CD14-positive monocyte (primary cell): ENCODE results near the gene GP9. TPM values are rescaled to one million over a fixed set of nuclear protein-coding genes. Genes with fewer than 3 reads are reported as not detected.

ENCODE experiments used
- DNase-seq, 3 donors: peaks; one replicate each; pipeline ENCODE4 v3.0.0-alpha.2; 2011 to 2022
- H2AFZ ChIP-seq: 2 replicates; pipeline ENCODE4 v1.6.0; 2012; ENCODE audit warnings: mild to moderate bottlenecking, low read depth, low read length, inconsistent platforms; ENCODE audit not compliant: insufficient read depth, poor library complexity, severe bottlenecking
- H3K27ac ChIP-seq, 2 donors: 1 replicate in 1 of 2; 2 replicates in 1 of 2; pipeline ENCODE4 v1.5.1; 2012 to 2013; ENCODE audit warnings: low read length in 2 of 2, control low read depth in 1 of 2, inconsistent platforms in 1 of 2, low read depth in 1 of 2, mild to moderate bottlenecking in 1 of 2
- H3K27me3 ChIP-seq, 2 donors: one replicate each; pipeline versions ENCODE4 v1.6.0 to v1.6.1; 2011 to 2013; ENCODE audit warnings: low read length in 2 of 2; ENCODE audit not compliant: control insufficient read depth in 2 of 2, insufficient read depth in 2 of 2
- H3K36me3 ChIP-seq, 2 donors: replicated peaks in 1 of 2; 1 replicate in 1 of 2; 2 replicates in 1 of 2; pipeline versions ENCODE4 v1.5.1 to v1.6.1; 2012 to 2013; ENCODE audit warnings: low read length in 2 of 2, control low read depth in 1 of 2, inconsistent platforms in 1 of 2, mild to moderate bottlenecking in 1 of 2; ENCODE audit not compliant: insufficient read depth in 2 of 2, control insufficient read depth in 1 of 2
- H3K4me1 ChIP-seq, 2 donors: 1 replicate in 1 of 2; 2 replicates in 1 of 2; pipeline versions ENCODE4 v1.5.1 to v1.6.1; 2012 to 2013; ENCODE audit warnings: low read length in 2 of 2, control low read depth in 1 of 2, inconsistent platforms in 1 of 2, mild to moderate bottlenecking in 1 of 2, moderate library complexity in 1 of 2; ENCODE audit not compliant: insufficient read depth in 2 of 2, control insufficient read depth in 1 of 2
- H3K4me2 ChIP-seq: replicated peaks from 2 replicates; pipeline ENCODE3; 2012; ENCODE audit warnings: low read length, moderate library complexity, mild to moderate bottlenecking; ENCODE audit not compliant: poor library complexity, severe bottlenecking; ENCODE audit errors: extremely low read depth
- H3K4me3 ChIP-seq, 3 experiments: fragments of 200-600 bp in 1 of 3; sonication (generic) in 1 of 3; replicated peaks in 1 of 3; 1 replicate in 2 of 3; 2 replicates in 1 of 3; pipeline ENCODE4 v1.5.1; 2011 to 2013; ENCODE audit warnings: low read length in 3 of 3, mild to moderate bottlenecking in 3 of 3, control low read depth in 2 of 3, low read depth in 2 of 3, inconsistent platforms in 1 of 3, moderate library complexity in 1 of 3
- H3K79me2 ChIP-seq: 2 replicates; pipeline ENCODE4 v1.6.0; 2012; ENCODE audit warnings: mild to moderate bottlenecking, control low read depth, inconsistent platforms, low read length, moderate library complexity; ENCODE audit not compliant: insufficient read depth
- H3K9ac ChIP-seq: 2 replicates; pipeline ENCODE4 v1.6.0; 2017; ENCODE audit warnings: low read length, mild to moderate bottlenecking; ENCODE audit not compliant: insufficient read depth, poor library complexity, severe bottlenecking
- H3K9me3 ChIP-seq, 2 donors: replicated peaks in 1 of 2; 1 replicate in 1 of 2; 2 replicates in 1 of 2; pipeline versions ENCODE4 v1.5.1 to v1.6.1; 2012 to 2013; ENCODE audit warnings: low read length in 2 of 2, control low read depth in 1 of 2; ENCODE audit not compliant: control insufficient read depth in 1 of 2, insufficient read depth in 1 of 2
- H4K20me1 ChIP-seq: 2 replicates; pipeline ENCODE4 v1.6.0; 2012; ENCODE audit warnings: mild to moderate bottlenecking, low read length, control low read depth, moderate library complexity; ENCODE audit not compliant: insufficient read depth
- H3K27ac Mint-ChIP-seq, 7 donors: one replicate each; pipeline ENCODE4 v1.8.0; 2020; ENCODE audit warnings: mild to moderate bottlenecking in 7 of 7, mixed read lengths in 7 of 7, moderate library complexity in 6 of 7, inconsistent platforms in 2 of 7
- H3K27me3 Mint-ChIP-seq, 3 donors: one replicate each; pipeline ENCODE4 v1.8.0; 2021 to 2022; ENCODE audit warnings: low read depth in 3 of 3, mild to moderate bottlenecking in 3 of 3, mixed read lengths in 3 of 3, moderate library complexity in 3 of 3, inconsistent platforms in 1 of 3
- H3K36me3 Mint-ChIP-seq, 2 donors: one replicate each; pipeline ENCODE4 v1.8.0; 2020; ENCODE audit warnings: mixed read lengths in 2 of 2, inconsistent platforms in 1 of 2, mild to moderate bottlenecking in 1 of 2
- H3K4me1 Mint-ChIP-seq: one replicate; pipeline ENCODE4 v1.8.0; 2020; ENCODE audit warnings: mild to moderate bottlenecking, mixed read lengths
- H3K4me3 Mint-ChIP-seq, 2 donors: one replicate each; pipeline ENCODE4 v1.8.0; 2020; ENCODE audit warnings: mild to moderate bottlenecking in 2 of 2, mixed read lengths in 2 of 2, moderate library complexity in 1 of 2
- H3K9me3 Mint-ChIP-seq, 7 donors: one replicate each; pipeline ENCODE4 v1.8.0; 2020 to 2022; ENCODE audit warnings: mixed read lengths in 7 of 7, mild to moderate bottlenecking in 6 of 7, moderate library complexity in 6 of 7, inconsistent platforms in 2 of 7
- WGBS: methylation state at CpG from one replicate; pipeline ENCODE4 v1.1.5; 2013; ENCODE audit warnings: missing lambda C conversion rate; ENCODE audit not compliant: insufficient coverage; 5-methylcytosine and 5-hydroxymethylcytosine counted together
- intact Hi-C, 2 donors: fragments of 100-400 bp; cut with micrococcal nuclease; formaldehyde crosslinking; loops; one replicate each; pipeline versions ENCODE4 v1.15.0 to v1.15.1; 2023
- polyA minus RNA-seq: library from RNA; depleted of rRNA, polyadenylated mRNA; stranded (reverse); fragments of >200 nt; gene quantifications from 2 replicates; pipeline ENCODE4 v1.2.3, GENCODE V29; 2012
- polyA plus RNA-seq, 3 donors: library from polyadenylated mRNA; depleted of rRNA in 1 of 3; unstranded in 2 of 3; stranded (reverse) in 1 of 3; fragments of 300-500 nt in 2 of 3; fragments of >200 nt in 1 of 3; fragmentation: Illumina TruSeq in 2 of 3; gene quantifications; 1 replicate in 2 of 3; 2 replicates in 1 of 3; pipeline ENCODE4 v1.2.3, GENCODE V29; 2012 to 2021
- total RNA-seq, 12 experiments: library from RNA in 1 of 12; stranded (reverse) in 1 of 12; fragments of 120-200 nt in 1 of 12; gene quantifications; one replicate each; pipeline ENCODE4 v1.2.4 and lab custom pipeline; 2013 to 2026; ENCODE audit warnings: mixed read lengths in 6 of 12, inconsistent platforms in 1 of 12
- TF ChIP-seq, protein P1 (sequence below): fragments of 200-600 bp; IDR thresholded peaks from one replicate; pipeline ENCODE4 v1.8.0; 2022; ENCODE audit warnings: antibody characterized with exemption, mild to moderate bottlenecking

GP9 gene
- 1.5 TPM for total RNA-seq (2013)
- 1 to 10 TPM in 1 of 3 donors, under 1 TPM in 1, not detected in 1; 0.74 to 2.7 TPM for polyA plus RNA-seq
- polyA minus RNA-seq, result 0.24 TPM in 1 of 2 replicates, not detected in the other
- 0 to 0.05 (median 0) reads per million in 11 experiments for total RNA-seq (lab: John Stamatoyannopoulos, UW)

DNA sequence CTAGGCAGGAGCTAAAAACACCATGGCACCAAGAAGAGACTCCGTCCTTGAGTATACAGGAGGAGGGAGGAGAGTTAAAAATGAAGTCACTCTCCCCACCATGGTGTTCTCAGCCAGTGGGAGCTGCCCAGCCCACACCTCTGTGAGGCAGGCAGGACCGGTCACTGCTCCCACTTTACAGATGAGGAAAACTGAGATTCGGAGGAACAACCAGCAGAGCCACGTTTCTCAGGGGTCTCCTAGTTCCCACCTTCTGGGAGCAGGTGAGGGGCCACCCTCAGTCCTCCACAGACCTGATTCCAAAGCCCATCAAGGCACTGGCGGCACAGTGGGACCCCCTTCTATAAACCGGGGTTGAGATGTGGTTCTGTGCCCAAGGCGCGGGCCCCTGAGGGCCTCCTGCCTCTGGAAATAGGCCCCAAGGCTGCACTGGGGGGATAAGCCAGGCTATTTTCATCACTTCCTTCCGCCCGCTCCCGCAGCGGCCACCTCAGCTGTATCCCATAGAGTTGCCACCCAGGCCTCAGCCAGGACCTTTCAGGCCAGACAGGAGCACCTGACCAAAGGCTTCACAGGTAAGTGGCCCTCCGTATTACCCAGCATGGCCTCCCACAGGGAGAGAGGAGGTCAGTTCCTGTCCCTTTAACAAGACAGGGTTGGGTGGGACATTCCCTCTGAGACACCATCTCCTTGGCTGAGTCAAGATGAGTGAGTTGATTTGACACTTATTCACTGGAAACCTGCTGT lies at the start of gene GP9:
TSS of gene GP9 (plus strand) at position 504 of the 747 bp plus-strand sequence. CDS start 961 bp downstream, outside the sequence.
- peak in 1 of 3 donors; percentile 27 for DNase-seq
- intact Hi-C loops, result no loop called here
- Histone ChIP-seq H3K9me3 (no peaks in the 10 kb centered on the region), H3K4me2 (no peak within 1 kb of the TSS), H3K4me3 (no peak within 1 kb of the TSS), H3K27me3 (no peaks in the 10 kb centered on the region), H3K9ac (peak within 1 kb of the TSS; percentile 15), H3K79me2 (no peaks in the 10 kb centered on the region), H3K27ac (no peak within 1 kb of the TSS), H4K20me1 (no peaks in the 10 kb centered on the region), H2AFZ (peak within 1 kb of the TSS; percentile 61), H3K4me1 (peaks cover 6 to 8% of the 10 kb centered on the region in 2 donors), H3K36me3 (no peaks in the 10 kb centered on the region)
- Mint-ChIP-seq H3K27ac (peak within 1 kb of the TSS in 1 of 7 donors; percentile 45), H3K4me3 (peak within 1 kb of the TSS in 1 of 2 donors; percentile 35), H3K9me3 (peaks cover 0 to 2% (median 0%) of the 10 kb centered on the region in 7 donors), H3K4me1 (peaks cover 12% of the 10 kb centered on the region), H3K27me3 (peaks cover 2 to 14% (median 3%) of the 10 kb centered on the region in 3 donors), H3K36me3 (no peaks in the 10 kb centered on the region)
- TF ChIP-seq, protein P1, sequence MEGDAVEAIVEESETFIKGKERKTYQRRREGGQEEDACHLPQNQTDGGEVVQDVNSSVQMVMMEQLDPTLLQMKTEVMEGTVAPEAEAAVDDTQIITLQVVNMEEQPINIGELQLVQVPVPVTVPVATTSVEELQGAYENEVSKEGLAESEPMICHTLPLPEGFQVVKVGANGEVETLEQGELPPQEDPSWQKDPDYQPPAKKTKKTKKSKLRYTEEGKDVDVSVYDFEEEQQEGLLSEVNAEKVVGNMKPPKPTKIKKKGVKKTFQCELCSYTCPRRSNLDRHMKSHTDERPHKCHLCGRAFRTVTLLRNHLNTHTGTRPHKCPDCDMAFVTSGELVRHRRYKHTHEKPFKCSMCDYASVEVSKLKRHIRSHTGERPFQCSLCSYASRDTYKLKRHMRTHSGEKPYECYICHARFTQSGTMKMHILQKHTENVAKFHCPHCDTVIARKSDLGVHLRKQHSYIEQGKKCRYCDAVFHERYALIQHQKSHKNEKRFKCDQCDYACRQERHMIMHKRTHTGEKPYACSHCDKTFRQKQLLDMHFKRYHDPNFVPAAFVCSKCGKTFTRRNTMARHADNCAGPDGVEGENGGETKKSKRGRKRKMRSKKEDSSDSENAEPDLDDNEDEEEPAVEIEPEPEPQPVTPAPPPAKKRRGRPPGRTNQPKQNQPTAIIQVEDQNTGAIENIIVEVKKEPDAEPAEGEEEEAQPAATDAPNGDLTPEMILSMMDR, result no peak
- 20% methylated on average over 10 of the region's 13 CpGs for WGBS

DNA sequence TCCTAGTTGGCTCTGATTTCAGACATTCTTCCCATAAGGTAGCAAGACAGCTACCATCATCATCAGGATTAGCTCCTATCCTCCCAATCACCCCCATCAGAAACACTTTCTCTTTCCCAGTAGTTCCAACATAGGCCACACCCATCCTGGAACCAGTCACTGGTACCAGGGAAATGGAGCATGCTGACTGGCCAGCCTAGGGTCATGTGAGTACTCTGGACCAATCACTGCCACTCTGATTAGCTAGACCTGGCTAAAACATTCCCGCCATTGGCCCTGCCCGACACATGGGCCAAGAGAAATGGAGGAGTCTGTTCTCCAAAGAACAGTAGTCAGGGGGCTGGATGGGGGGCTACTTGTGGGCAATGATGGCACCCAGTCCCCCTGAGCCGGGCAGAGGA lies 47.1 kb upstream of the GP9 start:
- no peak overlapping the region for H3K4me3 ChIP-seq
- no peaks in the 10 kb centered on the region for H3K36me3 ChIP-seq
- intact Hi-C loops, result no loop called here
- H3K79me2 ChIP-seq, result no peaks in the 10 kb centered on the region
- no peak overlapping the region for H3K9ac ChIP-seq
- no peaks in the 10 kb centered on the region for H3K27me3 ChIP-seq
- no peak overlapping the region for H3K27ac Mint-ChIP-seq
- WGBS, result 84% methylated on average over 3 of the region's 3 CpGs
- H3K27ac ChIP-seq, result no peak overlapping the region
- H3K4me1 Mint-ChIP-seq, result peaks cover 20% of the 10 kb centered on the region
- no peaks in the 10 kb centered on the region for H3K9me3 Mint-ChIP-seq
- no peak overlapping the region for H2AFZ ChIP-seq
- no peaks in the 10 kb centered on the region for H4K20me1 ChIP-seq
- peaks cover 0 to 3% of the 10 kb centered on the region in 2 donors for H3K9me3 ChIP-seq
- peaks cover 16 to 19% of the 10 kb centered on the region in 2 donors for H3K4me1 ChIP-seq
- H3K27me3 Mint-ChIP-seq, result peaks cover 4 to 9% (median 6%) of the 10 kb centered on the region in 3 donors
- no peak overlapping the region for H3K4me3 Mint-ChIP-seq
- H3K36me3 Mint-ChIP-seq, result peaks cover 0 to 2% of the 10 kb centered on the region in 2 donors
- H3K4me2 ChIP-seq, result no peak overlapping the region
- DNase-seq, result no peak
- TF ChIP-seq, protein P1, result no peak
